IPS-18c (cell line): ENCODE results near the gene TRAPPC2L.
"Not testable (repeated sequence)": the region's sequence is repeated elsewhere in the genome, so short reads cannot be mapped to it uniquely, and the experiment has no call there.

Experiments
- H3K4me3 ChIP-seq: 2 replicates; pipeline ENCODE4 v1.7.0; 2013; ENCODE audit warnings: low read depth, mild to moderate bottlenecking, low read length, moderate library complexity; ENCODE audit not compliant: insufficient read depth
- H3K9me3 ChIP-seq: one replicate; pipeline ENCODE4 v1.6.1; 2013; ENCODE audit warnings: mild to moderate bottlenecking, low read length, moderate library complexity; ENCODE audit not compliant: control insufficient read depth, insufficient read depth

TRAPPC2L gene

DNA sequence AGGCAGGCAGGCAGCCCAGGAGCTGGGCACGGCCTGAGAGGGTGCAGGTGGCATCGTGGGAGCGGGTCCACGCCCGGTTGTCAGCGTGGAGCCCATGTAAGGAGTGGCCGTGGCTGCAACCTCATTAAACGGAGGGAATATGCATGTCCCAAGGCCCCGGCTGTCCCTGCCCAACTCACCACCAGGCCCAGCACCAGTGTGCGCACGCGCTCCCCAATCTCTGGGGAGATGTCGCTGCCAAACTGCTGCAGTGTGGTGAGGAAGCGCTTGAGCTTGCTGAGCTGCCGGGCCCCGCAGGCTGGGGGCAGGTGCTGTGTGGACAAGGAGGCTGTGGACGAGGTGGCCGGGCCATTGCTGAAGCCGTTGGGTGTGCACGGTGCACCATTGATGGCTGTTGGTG is 35.1 kb downstream of the TRAPPC2L start:
- Histone ChIP-seq H3K9me3 (no peaks in the 10 kb centered on the region), H3K4me3 (no peak overlapping the region)

DNA sequence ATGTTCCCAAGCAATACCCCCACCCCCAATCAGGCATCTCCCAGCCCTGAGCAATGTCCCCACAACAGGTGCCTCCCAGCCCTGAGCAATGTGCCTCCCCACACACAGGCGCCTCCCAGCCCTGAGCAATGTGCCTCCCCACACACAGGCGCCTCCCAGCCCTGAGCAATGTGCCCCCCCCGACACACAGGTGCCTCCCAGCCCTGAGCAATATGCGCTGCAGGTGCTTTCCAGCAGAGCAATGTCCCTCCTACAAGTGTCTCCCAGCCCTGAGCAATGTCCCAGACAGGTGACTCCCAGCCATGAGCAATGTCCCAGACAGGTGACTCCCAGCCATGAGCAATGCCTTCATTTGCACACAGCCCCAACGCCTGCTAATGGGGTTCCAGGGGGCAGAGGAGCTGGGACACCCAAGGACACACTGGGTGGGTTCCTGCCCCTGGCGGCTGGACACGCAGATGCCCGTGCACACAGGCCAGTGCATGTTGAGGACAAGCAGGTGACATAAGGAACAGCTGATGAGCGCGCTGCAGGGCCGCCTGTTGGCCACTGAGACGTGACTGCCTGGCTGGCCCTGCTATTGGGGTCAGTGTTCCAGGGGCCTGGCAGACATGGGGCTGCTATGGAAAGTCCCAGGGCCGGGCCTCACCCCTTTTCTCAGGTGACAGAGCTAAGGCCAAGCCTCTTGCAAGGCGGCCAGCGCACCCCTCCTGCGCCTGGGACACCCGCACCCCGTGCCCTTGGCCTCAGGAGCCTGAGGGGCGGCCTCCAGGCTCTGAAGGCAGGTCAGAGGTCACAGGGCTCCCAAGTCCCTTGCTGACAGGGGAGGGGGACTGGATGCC is 36.4 kb downstream of the TRAPPC2L start:
- H3K4me3 ChIP-seq, result no peak overlapping the region
- H3K9me3 ChIP-seq, result no peaks in the 10 kb centered on the region

DNA sequence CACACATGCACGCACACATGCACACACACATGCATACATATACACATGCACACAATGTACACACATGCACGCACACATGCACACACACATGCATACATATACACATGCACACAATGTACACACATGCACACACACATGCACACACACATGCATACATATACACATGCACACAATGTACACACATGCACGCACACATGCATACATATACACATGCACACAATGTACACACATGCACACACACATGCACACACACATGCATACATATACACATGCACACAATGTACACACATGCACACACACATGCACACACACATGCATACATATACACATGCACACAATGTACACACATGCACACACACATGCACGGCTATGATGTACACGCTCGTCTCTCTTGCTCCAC is 37.3 kb downstream of the TRAPPC2L start:
- not testable (repeated sequence) for H3K9me3 ChIP-seq, H3K4me3 ChIP-seq

DNA sequence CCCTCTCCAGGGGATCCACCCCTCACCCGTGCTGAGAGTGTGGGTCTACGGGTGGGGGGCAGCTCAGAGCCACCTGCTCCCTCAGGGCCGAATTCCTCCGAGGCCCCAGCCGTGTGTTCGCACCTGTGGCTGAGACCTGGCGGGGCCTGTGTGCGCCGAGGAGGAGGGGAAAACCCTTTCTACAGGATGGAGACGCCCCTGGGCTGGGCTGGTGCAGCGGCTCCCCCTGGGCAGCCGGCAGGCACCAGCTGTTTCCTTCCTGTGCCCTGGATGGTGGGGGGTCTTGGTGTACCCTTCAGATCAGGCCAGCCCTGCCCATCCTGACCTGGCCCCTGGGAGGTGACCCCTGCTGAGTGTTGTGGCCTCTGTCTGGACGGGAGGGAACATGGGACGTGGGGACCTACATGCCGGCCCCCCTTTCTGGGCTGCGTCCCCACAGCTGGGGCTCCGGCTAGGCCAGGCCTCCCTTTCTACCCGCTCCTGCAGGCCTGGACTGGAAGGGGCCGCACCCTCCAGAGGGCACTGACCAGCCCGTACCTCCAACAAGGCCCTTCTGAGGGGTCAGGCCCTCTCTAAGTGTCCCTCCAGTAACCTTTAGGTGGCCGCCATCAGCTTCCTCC is 37.9 kb downstream of the TRAPPC2L start:
- Histone ChIP-seq H3K4me3 (no peak overlapping the region), H3K9me3 (no peaks in the 10 kb centered on the region)

DNA sequence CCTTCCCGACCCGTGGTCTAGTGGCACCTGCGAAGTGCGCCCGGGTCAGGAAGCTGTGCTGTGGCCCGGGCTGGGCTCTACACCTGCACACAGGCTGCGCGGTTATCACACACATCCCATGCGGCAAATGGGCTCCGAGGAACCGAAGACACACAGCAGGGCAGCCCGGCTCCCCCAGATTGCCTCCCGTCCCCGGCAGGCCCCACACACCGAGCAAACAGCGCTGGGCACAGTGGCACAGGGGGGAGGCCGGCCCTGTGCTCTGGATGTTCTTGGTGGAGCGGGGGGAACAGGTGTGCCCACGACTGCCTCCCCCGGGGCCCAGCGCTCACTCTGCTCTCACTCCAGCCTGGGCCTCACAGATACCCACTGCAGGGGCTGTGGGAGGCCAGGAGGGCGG is 38.4 kb downstream of the TRAPPC2L start:
- Histone ChIP-seq H3K4me3 (no peak overlapping the region), H3K9me3 (no peaks in the 10 kb centered on the region)

DNA sequence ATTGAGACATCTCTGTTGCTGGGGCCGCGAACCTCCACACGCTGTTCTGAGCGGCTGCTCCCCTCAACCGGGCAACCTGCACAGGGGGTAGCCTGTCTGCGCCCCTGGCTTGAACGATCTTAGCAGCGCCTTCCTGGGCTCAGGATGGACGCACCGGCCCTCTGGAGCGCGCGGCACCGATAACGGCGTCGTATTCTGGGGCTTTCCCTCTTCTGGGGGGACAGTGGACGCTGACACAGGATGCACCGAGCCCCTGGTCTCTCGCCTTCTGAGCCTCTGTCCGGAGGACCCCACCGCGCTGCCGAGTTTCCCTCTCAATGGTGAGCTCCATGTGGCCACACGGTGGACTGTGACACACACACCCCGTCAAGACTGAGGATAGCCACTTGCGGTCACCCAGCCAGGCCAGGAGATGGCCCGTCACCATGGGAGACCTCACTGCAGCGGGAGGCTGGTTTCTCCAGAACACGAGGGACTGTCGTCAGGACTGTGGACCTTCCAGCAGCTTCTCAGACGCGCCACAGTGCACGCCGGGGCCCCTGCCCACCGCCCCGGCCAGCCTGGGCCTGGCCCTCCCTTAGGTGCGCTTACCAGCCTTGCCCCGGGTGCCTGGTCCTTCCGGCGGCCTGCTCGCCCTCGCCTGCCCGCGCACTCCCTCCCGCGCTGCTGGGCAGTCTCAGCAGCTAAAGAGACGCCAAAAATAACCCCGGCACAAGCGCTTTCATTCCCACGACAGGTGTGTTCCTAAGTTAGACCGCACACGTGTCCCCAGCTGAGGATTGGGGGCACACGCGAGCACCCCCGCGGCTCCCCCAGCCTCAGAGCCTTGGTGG is 39.5 kb downstream of the TRAPPC2L start:
- H3K4me3 ChIP-seq, result no peak overlapping the region

DNA sequence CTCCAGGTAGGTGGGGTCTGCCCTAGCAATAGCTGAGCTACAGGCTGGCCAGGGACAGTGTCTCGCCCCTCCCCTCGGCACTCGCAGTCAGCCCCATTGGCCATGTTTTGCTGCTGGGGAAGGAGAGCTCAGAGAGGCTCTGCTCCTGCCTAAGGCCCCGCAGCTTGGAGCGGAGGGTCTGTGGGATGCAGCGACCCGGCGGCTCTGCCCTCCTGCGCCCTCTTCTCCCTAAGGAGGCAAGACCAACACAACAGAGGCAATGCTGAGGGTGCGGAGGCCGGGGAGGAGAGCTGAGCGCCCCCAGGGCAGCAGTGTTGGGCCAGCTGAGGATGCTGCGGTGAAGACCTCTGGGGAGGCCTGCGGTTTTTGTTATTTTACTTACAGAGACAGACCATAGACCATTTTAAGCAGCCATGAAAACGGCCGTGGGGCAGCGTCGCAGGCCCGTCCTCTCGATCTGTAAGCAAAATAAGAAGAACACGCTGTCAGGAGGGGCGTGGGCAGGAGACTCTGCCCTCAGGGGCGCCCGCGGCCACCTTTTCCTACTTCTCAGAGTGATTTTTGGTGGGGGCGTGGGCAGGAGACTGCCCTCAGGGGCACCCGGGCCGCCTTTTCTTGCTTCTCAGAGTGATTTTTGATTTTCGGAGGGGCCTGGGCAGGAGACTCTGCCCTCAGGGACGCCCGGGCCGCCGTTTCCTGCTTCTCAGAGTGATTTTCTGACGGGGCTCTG is 40.9 kb downstream of the TRAPPC2L start:
- H3K4me3 ChIP-seq, result no peak overlapping the region
- no peaks in the 10 kb centered on the region for H3K9me3 ChIP-seq

More for the DNA sequence above, 39.5 kb downstream of the TRAPPC2L start:
- H3K9me3 ChIP-seq, result no peaks in the 10 kb centered on the region

DNA sequence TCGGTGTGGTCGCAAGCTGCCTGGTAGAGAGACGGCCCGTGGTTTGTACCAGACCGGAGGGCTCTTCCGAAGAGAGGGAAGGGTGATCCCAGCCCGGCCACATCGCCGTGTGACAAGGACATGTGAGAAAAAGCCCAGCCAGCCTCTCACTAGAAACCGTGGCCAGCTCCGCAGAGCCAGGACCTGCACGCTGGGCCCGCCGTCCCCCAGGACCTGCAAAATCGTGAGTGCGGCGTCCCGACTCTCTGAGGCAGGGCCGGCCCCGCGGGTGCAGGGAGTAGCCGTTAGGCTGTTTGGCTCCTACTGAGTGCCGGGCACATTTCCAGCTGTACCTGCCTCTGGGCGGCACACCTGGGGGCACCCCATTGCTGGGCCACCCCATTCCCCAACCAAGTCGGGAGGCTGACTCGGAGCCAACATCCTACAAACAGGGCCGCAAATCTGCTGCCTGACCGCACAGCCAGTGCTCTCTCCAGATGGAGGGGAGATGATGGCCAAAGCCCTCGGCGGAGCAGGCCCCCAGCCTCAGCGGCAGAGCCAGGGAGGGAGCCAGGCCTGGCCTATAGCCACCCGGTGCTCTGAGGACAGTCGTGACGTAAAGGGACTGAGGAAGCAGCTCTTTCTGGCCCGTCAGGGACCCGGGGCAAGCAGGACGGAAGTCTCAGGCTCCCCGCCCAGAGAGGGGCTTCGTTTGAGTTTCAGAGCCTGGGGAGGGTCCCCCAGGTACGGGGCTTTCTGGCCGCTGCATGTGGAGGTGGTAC is 43.2 kb downstream of the TRAPPC2L start:
- Histone ChIP-seq H3K4me3 (no peak overlapping the region), H3K9me3 (no peaks in the 10 kb centered on the region)

DNA sequence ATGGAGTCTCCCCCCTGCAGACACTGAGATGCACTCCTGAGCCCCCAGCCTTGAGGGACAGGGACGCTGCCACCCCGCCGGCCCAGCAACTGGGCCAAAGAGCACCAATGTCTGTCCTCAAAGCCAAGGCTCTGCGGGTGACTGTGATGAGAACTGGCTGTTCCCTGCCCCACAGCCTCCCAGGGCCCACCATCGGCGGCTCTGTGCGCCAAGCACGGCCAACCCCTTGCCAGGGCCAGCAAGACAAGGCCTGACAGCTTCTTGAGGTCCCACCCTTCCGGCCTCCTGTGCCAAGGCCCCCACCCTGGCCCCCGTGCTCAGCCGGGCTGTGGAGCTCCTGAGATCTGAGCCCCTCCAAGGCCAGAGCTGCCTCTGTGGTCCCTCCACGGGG is 43.7 kb downstream of the TRAPPC2L start:
- no peaks in the 10 kb centered on the region for H3K9me3 ChIP-seq
- H3K4me3 ChIP-seq, result no peak overlapping the region

DNA sequence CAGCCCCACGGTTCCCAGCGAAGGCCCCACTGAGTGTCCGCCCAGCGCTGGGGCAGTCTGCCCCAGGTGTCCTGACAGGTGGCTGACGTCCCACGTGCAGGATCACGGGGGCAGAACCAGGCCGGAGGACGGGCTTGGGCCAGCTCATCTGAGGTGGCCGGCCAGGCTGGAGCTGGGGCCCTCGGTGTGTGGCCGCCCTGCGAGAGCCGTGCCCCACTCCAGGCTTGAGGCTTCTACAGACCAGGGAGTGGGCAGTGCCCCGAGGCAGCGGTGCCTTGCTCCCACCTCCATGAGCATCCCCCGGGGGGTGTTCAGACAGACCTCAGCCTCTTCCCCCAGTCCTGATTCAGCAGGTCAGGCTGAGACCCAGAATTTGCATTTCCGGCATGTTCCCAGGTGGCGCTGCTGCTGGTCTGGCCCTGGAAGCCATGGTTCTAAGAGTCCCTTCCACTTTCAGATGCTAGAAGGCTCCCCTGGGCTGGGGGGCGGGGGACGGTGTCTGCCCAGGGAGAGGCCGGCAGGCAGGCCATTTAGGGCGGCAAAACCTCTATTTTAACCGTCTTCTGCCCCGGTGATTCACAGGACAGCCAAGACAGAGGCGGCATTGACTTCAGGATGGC is 44.9 kb downstream of the TRAPPC2L start:
- H3K9me3 ChIP-seq, result no peaks in the 10 kb centered on the region
- no peak overlapping the region for H3K4me3 ChIP-seq

DNA sequence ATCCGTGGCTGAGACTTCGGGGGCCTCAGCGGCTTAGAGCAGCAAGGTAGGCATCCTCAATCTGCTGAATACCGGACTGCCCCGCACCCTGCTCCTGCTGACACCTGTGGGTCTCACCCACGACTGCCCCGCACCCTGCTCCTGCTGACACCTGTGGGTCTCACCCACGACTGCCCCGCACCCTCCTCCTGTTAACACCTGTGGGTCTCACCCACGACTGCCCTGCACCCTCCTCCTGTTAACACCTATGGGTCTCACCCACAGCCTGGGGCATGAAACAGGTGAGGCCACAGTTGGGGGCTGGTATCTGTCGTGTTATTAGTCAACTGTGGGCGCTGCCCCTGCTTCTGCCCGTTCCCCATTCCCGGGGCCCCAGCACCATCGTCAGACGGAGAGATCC is 45.8 kb downstream of the TRAPPC2L start:
- Histone ChIP-seq H3K4me3 (no peak overlapping the region), H3K9me3 (no peaks in the 10 kb centered on the region)

DNA sequence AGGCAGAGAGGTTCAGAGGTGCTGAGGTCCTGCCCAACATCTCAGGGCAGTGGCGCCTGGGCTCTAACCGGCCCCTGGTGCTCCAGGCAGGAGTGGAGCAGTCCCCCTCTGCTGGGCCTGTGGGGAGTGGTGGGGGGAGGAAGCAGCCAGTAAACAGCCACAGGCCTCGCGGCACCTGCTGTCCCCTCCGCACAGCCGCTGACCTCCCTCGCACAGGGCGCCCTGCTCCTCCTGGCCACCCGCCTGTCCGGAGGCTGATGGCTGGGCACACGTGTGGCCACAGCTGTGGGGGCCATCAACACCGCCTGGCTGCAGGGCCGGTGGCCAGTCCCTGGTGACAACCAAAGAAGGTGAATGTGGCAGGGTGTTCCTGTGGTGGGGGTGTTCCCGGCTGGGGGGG is 46.3 kb downstream of the TRAPPC2L start:
- H3K4me3 ChIP-seq, result no peak overlapping the region
- no peaks in the 10 kb centered on the region for H3K9me3 ChIP-seq

DNA sequence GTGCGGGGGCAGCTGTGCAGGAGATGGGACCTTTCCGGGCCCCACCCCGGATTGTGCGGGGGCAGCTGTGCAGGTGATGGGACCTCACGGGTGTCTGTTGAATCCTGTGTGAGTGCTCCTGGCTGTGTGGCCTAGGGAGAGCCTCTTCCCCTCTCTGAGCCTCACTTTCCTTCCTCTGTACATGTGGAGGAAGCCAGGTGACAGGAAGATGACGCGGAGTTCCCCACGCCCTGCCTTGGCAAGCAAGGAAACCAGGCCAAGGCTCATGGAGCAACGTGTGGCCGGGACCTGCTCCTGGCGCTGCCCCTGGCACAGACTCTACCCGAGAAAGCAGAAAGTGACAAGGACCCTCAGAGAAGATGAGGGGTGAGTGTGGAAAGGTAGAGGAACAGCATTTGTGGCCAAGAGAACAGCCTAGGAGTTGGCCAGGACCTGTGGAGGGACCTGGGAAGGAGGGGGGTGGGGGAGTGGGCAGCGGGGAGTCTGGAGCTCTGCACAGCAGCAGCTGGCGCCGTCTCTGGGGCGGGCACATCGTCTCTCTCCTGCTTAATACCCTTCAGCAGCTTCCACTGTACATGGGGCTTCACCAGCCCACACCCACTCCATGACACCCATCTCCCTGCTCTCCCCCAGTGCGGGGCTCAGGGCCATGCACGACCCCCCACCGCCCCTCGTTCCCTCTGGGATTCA is 47.9 kb downstream of the TRAPPC2L start:
- no peaks in the 10 kb centered on the region for H3K9me3 ChIP-seq
- H3K4me3 ChIP-seq, result no peak overlapping the region

DNA sequence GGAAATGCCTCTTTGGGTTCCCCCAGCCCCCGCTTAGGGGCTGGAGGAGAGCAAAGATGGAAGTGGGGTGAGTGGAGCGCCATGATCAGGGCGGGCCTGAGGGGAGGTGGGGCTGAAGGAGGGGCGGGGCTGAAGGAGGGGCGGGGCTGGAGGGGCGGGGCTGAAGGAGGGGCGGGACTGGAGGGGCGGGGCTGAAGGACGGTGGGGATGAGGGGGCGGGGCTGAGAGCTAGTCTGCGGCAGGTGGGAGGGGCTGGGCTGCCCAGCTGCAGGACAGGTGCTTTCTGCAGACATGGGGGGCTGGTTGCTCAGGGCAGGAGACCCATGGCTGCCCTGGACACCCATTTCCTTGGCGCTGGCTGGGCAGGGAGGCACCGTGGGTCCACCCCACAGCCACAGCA is 48.6 kb downstream of the TRAPPC2L start:
- Histone ChIP-seq H3K4me3 (no peak overlapping the region), H3K9me3 (no peaks in the 10 kb centered on the region)

DNA sequence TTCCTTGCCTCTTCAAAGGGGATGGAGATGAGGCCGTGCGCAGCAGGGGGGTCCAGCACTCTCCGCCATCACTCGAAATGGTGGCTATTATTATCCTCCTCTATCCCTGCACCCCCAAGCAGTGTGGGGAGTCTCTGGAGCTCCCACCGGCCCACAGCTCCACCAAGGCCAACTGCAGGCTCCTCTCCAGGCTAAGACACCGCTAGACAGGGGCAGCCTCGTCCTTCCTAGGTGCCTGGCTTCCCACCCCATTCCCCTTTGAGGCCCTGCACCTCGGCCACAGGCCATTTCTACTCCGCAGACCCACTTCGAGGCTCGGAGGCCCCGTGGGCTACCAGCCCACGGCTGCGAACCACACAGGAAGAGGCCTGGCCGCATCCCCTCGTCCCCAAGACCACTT is 49.1 kb downstream of the TRAPPC2L start:
- Histone ChIP-seq H3K9me3 (no peaks in the 10 kb centered on the region), H3K4me3 (no peak overlapping the region)
